COLO668 (cell line): ENCODE results near the gene CDH23.

Experiments
- DNase-seq: peaks from one replicate; lab custom pipeline; 2025; ENCODE audit not compliant: unreplicated experiment; lab: John Stamatoyannopoulos, UW

CDH23 gene

DNA sequence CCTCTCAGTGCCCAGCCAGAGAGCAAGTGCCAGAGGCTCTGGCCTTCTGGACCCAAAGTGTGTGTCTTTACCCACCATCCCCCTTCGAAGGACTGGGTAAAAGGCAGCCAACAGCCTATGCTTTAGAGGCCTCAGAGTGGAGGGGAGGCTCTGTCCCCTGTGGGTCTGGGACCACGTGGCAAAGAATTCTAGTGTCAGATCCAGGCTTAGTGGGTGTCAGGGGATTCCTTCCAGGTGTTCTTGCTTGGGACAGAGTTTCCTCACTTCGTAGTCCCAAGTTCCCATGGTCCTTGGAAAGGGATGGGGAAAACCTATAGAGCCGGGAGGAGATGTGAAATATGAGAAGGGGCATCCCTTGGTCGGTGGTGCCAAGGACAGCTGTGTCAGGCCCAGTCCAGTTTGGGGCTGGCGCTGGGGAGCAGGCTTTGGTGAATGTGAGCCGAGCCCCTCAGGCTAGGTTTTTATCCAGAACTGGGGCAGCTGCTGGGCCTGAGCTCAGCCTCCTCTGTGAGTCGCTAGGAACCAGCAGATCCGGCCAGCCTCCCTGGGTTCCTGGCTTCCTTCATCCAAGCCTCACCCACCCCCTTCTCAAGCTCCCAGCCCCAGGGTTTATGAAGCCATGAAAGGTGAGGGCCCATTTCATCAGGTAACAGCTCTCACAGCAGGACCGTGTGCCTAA lies 251.7 kb downstream of the CDH23 start:
- no peak for DNase-seq

- no peak for DNase-seq
These were observed 252.2 kb downstream of the CDH23 start for GRCh38 chr10:71648933-71649320.

- DNase-seq = no peak
These were observed 252.9 kb downstream of the CDH23 start for GRCh38 chr10:71649631-71650030.

GRCh38 chr10:71650397-71650796 lies 253.7 kb downstream of the CDH23 start:
- DNase-seq = no peak

- no peak for DNase-seq
These were observed 254.7 kb downstream of the CDH23 start for GRCh38 chr10:71651428-71651827.

GRCh38 chr10:71651928-71652327 lies 255.2 kb downstream of the CDH23 start:
- no peak for DNase-seq

DNA sequence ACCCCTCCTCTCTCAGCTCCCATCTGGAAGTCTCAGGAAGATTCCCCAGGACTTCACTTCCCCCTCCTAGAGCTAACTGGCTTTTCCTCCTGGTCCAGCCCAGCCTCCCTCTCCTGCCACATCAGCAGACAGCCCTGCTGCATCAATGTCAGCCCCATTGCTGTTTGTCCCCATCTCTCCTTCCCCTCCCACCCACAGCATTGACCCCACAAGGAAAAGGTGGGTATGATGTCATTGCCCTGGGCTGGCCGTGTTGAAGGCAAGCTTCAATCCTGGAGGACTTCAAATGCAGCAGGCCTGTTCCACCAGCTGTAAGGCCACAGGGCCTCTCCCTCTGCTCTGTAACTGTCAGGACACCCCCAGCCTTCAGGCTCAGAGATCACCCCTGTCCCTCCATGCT lies 256.3 kb downstream of the CDH23 start:
- no peak for DNase-seq

DNA sequence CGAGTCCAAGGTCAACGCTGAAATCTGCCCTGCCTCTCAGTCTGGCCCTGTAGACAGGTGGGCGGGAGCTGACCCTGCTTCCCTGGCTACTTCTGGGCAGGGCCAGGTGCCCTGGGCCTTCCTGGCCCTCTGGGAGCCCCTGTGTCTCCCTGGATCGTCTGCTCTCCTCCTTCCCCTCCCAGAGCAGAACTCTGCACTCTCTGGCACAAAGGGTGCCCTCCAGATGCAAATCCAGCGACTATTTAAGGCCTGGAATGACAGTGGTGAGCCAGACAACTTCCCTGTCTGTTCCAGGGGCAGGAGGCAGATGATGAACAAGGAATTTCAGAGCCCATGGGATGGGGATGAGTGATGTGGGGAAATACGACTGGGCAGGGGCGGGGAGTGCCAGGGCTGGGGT lies 259.5 kb downstream of the CDH23 start:
- DNase-seq = no peak

- DNase-seq = no peak
These were observed 261.1 kb downstream of the CDH23 start for GRCh38 chr10:71657604-71658466.

GRCh38 chr10:71658467-71658745 lies 261.7 kb downstream of the CDH23 start:
- no peak for DNase-seq

GRCh38 chr10:71659111-71659634 lies 262.5 kb downstream of the CDH23 start:
- DNase-seq = no peak

DNA sequence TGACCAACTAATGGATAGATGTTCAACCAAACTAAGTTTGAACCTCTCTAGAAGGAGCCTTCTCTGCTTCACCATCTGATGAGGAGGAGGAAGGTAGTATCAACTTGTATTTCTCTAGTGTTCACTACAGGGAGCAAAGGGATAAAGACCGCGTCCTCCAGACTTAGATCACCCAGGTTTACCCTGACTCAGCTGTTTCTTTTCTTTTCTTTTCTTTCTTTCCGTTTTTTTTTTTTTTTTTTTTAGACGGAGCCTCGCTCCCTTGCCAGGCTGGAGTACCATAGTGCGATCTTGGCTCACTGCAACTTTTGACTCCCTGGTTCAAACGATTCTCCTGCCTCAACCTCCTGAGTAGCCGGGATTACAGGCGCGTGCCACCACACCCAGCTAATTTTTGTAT lies 263.0 kb downstream of the CDH23 start:
- DNase-seq = no peak

- no peak for DNase-seq
These were observed 263.6 kb downstream of the CDH23 start for GRCh38 chr10:71660313-71660712.

DNA sequence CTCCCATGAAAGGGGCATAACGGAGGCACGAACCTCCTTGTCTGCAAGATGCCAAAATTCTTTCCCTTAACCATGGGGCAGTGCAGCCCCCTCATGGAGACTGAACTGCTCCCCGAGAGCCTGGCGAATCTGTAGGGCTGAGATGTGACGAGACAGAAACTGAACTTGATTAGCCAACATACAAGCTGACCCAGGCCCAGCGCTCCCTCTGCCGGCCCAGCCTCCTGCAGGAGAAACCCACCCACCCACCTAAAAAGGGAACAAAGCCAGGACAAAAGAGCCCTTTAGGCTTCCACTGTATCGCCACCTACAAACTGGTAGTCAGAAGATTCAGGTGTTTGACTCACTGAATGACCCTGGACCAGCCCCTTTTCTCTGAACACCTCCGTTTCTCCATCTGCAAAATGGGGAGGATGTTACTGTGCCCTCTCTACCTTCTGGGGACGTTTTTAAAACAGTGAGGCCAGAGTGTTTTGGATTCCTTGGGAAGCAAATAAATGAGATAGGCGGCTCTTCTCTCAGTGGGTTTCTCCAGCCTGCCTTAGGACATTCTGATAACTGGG lies 264.4 kb downstream of the CDH23 start:
- no peak for DNase-seq

DNA sequence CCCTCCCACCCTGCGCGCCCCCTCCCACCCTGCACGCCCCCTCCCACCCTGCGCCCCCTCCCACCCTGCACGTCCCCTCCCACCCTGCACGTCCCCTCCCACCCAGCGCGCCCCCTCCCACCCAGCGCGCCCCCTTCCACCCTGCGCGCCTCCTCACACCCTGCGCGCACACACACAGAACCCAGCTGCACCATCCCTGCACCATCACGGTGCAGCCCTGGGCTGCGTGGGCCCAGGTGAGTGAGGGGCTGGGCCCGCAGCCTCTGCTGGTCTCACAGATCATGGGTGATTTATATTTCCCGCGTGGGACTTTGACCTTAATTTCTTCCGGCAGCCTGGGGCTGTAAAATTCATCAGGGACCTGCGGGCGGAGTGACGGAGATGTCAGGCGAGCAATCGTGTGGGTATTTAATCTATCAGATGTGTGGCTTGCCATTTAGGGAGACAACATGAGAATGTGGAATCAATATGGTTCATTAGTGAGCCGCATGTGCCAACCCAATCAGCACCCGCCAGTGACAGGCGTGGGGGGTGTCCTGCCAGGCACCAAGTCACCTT lies 265.1 kb downstream of the CDH23 start:
- DNase-seq = no peak

DNA sequence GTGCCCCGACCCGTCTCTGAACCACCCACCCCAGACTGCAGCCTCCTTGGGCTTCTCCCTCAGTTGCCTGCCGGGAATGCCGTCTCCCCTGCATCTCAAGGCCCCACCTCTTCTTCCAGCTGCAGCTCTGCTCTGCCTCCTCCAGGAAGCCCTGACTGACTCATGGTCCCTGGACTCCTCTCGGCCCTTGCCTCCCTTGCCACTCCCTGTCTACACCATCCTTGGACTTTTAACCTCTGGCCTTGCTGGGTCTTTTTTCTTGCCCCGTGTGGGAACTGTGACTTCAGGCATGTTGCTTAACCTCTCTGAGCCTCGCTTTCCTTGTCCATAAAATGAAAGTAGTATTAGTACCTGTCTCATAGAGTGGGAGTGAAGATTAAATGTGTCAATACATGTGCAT lies 266.6 kb downstream of the CDH23 start:
- no peak for DNase-seq

DNA sequence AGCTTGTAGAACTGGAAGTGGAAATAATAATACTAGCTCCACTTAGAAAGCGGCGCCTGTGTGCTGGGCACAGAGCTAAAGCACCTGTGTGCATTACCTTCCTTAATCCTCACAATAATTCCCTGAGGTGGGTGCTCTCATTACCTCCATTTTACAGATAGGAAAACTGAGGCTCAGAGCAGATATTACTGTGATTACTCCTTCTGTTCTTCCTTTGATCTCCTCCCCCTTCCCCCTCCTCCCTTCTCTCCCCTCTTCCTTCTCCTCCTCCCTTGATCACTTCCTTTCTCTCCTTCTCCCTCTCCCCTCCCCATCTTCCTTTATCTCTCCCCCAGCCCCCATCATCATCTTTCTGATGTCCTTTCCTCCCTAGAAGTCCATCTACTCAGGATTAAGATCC lies 267.9 kb downstream of the CDH23 start:
- DNase-seq = no peak

GRCh38 chr10:71665456-71665855 lies 268.7 kb downstream of the CDH23 start:
- no peak for DNase-seq

GRCh38 chr10:71666639-71667386 lies 270.1 kb downstream of the CDH23 start:
- DNase-seq = no peak

DNA sequence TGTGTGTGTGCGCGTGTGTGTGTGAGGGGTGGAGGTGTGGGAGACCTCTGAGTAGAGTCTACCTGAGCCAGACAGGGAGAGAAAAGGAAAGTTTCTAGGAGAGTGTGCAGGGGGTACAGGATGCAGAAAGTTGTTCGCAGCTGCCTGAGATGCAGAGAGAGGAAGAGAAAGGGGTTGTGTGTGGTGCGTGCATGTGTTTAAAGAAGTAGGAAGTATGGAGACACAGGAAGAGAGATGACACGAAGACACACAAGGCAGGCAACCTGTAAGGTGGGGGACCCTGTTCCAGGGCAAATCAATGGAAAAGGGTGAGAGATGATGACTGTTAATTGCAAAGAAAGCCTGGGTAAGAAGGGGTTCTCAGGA lies 270.6 kb downstream of the CDH23 start:
- no peak for DNase-seq
